Measurements from ENCODE around the gene ACBD4.
"Not testable (repeated sequence)": the region's sequence is repeated elsewhere in the genome, so short reads cannot be mapped to it uniquely, and the experiment has no call there.

The ACBD4 gene

GRCh38 chr17:45121055-45121454, 14.4 kb upstream of the ACBD4 start:
- no peak for DNase-seq

- no peak for DNase-seq
These were observed 12.3 kb upstream of the ACBD4 start for GRCh38 chr17:45123076-45123770.

GRCh38 chr17:45123930-45124796, 11.3 kb upstream of the ACBD4 start:
- DNase-seq = peak; percentile 64

- DNase-seq = not testable (repeated sequence)
These were observed 10.7 kb upstream of the ACBD4 start for GRCh38 chr17:45124797-45125122.

GRCh38 chr17:45125509-45125908, 10.0 kb upstream of the ACBD4 start:
- no peak for DNase-seq

- no peak for DNase-seq
These were observed 8.3 kb upstream of the ACBD4 start for GRCh38 chr17:45127207-45127547.

- DNase-seq = no peak
These were observed 7.8 kb upstream of the ACBD4 start for GRCh38 chr17:45127548-45128300.

- DNase-seq = no peak
These were observed 7.2 kb upstream of the ACBD4 start for GRCh38 chr17:45128331-45128730.

GRCh38 chr17:45128989-45129388, 6.5 kb upstream of the ACBD4 start:
- DNase-seq = no peak

GRCh38 chr17:45129426-45129939, 6.0 kb upstream of the ACBD4 start:
- no peak for DNase-seq

- DNase-seq = no peak
These were observed 5.4 kb upstream of the ACBD4 start for GRCh38 chr17:45129940-45130680.

GRCh38 chr17:45130681-45131615, 4.5 kb upstream of the ACBD4 start:
- DNase-seq = no peak

- peak; percentile 54 for DNase-seq
These were observed 3.7 kb upstream of the ACBD4 start for GRCh38 chr17:45131616-45132319.

- DNase-seq = no peak
These were observed 3.2 kb upstream of the ACBD4 start, which contains the start of gene PLCD3 for GRCh38 chr17:45132320-45132571. PLCD3 (minus strand) TSS chr17:45132515; CDS start chr17:45132410, 105 bp downstream.

- DNase-seq = peak; percentile 84
These were observed 2.7 kb upstream of the ACBD4 start for GRCh38 chr17:45132572-45133463.

- DNase-seq = no peak
These were observed 698 bp downstream of the ACBD4 start for GRCh38 chr17:45135978-45136791.

GRCh38 chr17:45136846-45137560, 1.5 kb downstream of the ACBD4 start:
- no peak for DNase-seq

GRCh38 chr17:45137561-45138305, 2.2 kb downstream of the ACBD4 start:
- DNase-seq = no peak
